AG09319 (cell line): ENCODE measurements around the gene SRRD.

Experiments
- DNase-seq: peaks from one replicate; pipeline ENCODE4 v3.0.0-alpha.2; 2010; ENCODE audit warnings: low read depth; ENCODE audit errors: extremely low read depth
- TF ChIP-seq, protein P1 (sequence below): IDR thresholded peaks from 2 replicates; pipeline ENCODE4 v1.5.1; 2011; ENCODE audit warnings: low read depth, mild to moderate bottlenecking, inconsistent platforms, low read length, moderate library complexity

The SRRD gene

DNA sequence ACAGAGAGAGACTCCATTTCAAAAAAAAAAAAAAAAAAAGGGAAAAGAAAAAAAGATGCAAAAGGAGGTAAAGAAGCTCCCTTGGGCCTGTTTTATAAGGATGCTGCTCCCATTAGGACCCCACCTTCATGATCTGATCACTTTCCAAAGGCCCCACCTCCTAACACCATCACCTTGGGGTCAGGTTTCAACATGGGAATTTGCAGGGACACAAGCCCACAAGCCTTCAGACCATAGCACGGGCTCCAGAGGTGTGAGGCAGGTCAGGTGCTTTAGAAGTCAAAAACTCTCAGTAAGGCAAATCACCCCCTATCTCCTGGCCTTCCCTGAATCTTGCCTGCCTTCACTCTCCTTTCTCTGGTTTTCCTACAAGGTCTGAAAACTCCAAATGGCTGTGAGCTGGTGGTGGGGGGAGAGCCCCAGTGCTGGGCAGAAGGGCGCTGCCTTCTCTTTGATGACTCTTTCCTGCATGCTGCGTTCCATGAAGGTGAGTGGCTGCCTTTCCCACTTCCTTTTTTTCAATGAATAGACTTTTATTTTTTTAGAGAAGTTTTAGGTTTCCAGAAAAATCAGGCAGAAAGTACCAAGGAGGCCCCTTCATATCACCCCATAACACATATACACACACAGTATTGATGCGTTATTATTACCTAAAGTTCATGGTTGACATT is 41.5 kb upstream of the SRRD start:
- TF ChIP-seq, protein P1, sequence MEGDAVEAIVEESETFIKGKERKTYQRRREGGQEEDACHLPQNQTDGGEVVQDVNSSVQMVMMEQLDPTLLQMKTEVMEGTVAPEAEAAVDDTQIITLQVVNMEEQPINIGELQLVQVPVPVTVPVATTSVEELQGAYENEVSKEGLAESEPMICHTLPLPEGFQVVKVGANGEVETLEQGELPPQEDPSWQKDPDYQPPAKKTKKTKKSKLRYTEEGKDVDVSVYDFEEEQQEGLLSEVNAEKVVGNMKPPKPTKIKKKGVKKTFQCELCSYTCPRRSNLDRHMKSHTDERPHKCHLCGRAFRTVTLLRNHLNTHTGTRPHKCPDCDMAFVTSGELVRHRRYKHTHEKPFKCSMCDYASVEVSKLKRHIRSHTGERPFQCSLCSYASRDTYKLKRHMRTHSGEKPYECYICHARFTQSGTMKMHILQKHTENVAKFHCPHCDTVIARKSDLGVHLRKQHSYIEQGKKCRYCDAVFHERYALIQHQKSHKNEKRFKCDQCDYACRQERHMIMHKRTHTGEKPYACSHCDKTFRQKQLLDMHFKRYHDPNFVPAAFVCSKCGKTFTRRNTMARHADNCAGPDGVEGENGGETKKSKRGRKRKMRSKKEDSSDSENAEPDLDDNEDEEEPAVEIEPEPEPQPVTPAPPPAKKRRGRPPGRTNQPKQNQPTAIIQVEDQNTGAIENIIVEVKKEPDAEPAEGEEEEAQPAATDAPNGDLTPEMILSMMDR: no peak
- DNase-seq: no peak

DNA sequence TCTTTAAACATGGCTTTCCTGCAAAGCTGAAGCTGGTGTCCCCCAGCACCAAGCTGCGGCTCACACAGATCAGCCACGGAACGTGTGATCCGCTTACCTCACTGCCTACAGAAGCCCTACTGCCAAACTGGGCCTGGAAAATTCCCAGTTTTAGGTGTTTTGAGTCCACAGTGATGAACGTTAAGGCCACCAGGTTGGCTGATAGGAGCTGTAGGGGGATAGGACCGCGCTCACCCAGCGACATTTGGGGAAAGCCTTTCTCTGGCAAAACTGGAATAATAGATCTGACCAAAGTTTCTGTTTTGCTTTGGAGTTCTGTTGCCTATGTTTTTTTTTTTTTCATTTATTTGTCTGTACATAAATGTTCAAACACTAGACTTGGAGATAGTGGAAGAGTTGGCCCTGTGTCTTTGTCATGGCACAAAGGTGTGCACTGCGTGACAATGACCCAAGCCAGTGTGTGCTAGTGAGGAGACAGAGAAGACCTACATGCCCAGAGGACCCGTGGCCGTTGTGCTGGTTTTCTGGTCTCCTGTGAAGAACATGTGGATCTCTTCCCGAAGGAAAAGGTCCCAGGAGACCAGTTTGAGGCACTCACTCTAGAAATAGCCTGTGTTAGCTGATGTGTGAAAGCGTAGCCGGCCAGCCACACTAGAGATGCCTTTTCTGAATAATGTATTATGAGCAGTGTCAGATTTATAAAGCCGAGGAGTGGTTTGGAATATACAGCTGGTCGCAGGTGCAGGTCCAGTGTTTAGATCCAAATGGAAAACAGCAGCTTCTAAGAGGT is 39.6 kb upstream of the SRRD start:
- TF ChIP-seq, protein P1: no peak
- DNase-seq: no peak

DNA sequence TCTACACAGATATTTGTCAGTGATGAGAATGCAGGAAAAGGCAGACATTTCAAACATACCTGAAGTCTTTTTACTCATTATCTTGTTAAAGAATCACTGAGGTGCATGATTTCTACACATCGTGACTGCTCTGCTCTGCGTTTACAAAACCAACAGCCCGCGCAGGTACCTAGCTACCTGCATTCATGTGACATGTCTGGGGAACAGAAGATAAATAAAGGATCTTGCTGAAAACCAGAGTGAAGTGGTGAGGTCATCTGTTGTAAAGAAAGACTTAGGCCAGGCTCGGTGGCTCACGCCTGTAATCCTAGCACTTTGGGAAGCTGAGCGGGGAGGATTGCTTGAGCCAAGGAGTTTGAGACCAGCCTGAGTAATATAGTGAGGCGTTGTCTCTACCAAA is 38.9 kb upstream of the SRRD start:
- TF ChIP-seq, protein P1: no peak
- DNase-seq: no peak

DNA sequence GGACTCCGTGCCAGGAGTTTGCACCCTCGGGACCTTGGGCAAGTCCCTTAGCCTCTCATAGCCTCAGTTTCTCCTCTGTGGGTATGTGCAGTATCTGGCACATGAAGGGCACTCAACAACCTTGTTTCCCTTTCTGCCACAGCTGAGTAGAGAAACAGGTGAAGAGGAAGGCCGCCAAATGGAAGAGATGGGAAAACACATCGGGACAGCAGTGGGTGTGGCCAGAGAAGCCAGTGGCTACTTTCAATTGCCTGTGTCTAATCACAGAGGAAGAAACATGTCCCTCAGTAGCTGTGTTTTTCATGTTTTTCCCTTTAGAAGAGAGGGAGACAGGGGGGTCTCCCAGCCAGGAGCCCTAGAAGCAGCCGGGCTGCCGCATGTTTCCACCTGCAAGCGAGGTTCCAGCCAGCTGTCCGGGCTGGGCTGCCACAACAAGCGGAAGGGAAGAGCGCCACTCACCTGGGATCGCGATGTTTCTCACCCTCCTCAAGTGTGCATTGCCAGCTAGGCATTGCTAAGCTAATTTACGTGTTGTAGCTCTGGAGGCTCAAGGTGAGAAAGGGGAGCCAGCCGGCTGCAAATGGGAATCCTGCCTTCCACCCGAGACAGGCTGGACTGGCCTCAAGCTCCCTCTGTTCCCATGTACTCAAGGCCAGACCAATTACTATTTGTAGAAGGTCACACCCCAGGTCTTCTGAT is 38.0 kb upstream of the SRRD start:
- no peak for DNase-seq
- TF ChIP-seq, protein P1: no peak

GRCh38 chr22:26446808-26447515 is 36.7 kb upstream of the SRRD start:
- no peak for DNase-seq
- TF ChIP-seq, protein P1: no peak

DNA sequence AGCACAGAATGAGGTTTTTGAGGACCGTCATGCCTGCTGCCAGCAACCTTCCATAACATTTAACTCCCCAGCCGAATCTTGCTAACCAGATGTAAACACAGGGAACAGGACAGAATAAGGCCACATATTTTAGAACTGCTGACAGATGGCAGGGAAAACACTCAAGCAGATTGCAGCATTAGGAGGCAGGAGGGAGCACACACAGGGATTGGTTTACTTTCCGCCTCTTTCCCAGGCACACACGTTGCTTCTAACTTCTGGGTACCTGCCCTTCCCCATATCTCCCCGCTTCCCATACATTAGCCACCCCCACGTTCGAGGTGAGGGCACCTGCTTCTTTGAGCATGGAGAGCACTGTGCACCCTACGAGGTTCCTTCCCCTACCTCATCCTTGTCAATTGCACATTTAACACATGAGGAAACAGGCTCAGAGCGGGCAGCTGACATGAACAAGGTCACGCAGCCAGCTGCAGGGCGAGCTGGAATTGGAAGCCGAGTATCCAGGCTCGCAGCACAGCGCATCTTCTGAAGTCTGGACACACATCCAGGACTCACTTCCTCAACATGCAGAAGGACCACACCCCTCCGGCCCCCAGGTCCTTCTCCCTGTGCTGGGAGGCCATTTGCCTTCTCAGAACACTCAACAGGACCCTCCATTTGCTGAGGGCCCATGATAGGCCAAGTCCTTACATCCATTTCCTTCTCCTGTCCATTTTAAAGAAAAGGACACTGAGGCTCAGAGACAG is 35.9 kb upstream of the SRRD start:
- DNase-seq: no peak
- TF ChIP-seq, protein P1: no peak
